Large intestine (tissue), 3 donors: ENCODE data around the gene ATP10A. TPM values are rescaled to one million over a fixed set of nuclear protein-coding genes. Genes with fewer than 3 reads are reported as not detected.
"Not testable (repeated sequence)": the region's sequence is repeated elsewhere in the genome, so short reads cannot be mapped to it uniquely, and the experiment has no call there.

ENCODE experiments used
- DNase-seq, 2 donors: peaks; one replicate each; pipeline versions ENCODE4 v3.0.0 to v3.0.0-alpha.2; 2013
- H3K27ac ChIP-seq: one replicate; pipeline ENCODE4 v1.5.1; 2013; ENCODE audit warnings: low read length
- H3K27me3 ChIP-seq: 2 replicates; pipeline ENCODE4 v1.6.1; 2013; ENCODE audit warnings: low read length; ENCODE audit not compliant: control insufficient read depth, insufficient read depth
- H3K36me3 ChIP-seq: 2 replicates; pipeline ENCODE4 v1.6.1; 2013; ENCODE audit warnings: low read length; ENCODE audit not compliant: control insufficient read depth, insufficient read depth
- H3K4me1 ChIP-seq: one replicate; pipeline ENCODE4 v1.6.1; 2013; ENCODE audit warnings: low read length; ENCODE audit not compliant: control insufficient read depth, insufficient read depth
- H3K4me3 ChIP-seq: one replicate; pipeline ENCODE4 v1.5.1; 2013; ENCODE audit warnings: low read length
- H3K9me3 ChIP-seq: one replicate; pipeline ENCODE4 v1.6.1; 2013; ENCODE audit warnings: mild to moderate bottlenecking, low read depth, low read length, moderate library complexity; ENCODE audit not compliant: control insufficient read depth
- WGBS: methylation state at CpG from one replicate; pipeline ENCODE4 v1.1.5; 2013; ENCODE audit warnings: low lambda C conversion rate; ENCODE audit not compliant: insufficient coverage; 5-methylcytosine and 5-hydroxymethylcytosine counted together
- polyA plus RNA-seq: library from polyadenylated mRNA; unstranded; fragments of 120-200 nt; gene quantifications from one replicate; pipeline ENCODE4 v1.2.1, GENCODE V29; 2013

The ATP10A gene
- polyA plus RNA-seq, 1 donor, result 2.2 TPM

- H3K27ac ChIP-seq, result no peak overlapping the region
- H3K4me1 ChIP-seq, result no peaks in the 10 kb centered on the region
- no CpG with 5 or more reads among the region's 13 CpGs for WGBS
- no peaks in the 10 kb centered on the region for H3K36me3 ChIP-seq
- no peak for DNase-seq
- peaks cover 25% of the 10 kb centered on the region for H3K27me3 ChIP-seq
- H3K9me3 ChIP-seq, result peaks cover 5% of the 10 kb centered on the region
- no peak overlapping the region for H3K4me3 ChIP-seq
These were observed 4.0 kb downstream of the ATP10A start for GRCh38 chr15:25858952-25859760.

DNA sequence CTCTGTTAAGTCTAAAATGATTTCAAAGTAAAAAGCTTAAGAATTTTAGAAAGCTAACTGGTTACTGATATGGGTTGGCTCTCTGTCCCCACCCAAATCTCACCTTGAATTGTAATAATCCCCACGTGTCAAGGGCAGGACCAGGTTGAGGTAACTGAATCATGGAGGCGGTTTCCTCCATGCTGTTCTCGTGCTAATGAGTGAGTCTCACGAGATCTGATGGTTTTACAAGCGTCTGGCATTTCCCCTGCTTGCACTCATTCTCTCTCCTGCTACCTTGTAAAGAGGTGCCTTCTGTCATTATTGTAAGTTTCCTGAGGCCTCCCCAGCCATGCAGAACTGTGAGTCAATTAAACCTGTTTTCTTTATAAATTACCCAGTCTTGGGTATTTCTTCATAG is 7.1 kb downstream of the ATP10A start:
- not testable (repeated sequence) for H3K9me3 ChIP-seq, H3K4me3 ChIP-seq, H3K27me3 ChIP-seq, DNase-seq, H3K4me1 ChIP-seq, H3K27ac ChIP-seq, H3K36me3 ChIP-seq
- no CpG with 5 or more reads among the region's 5 CpGs for WGBS

- Histone ChIP-seq H3K36me3 (no peaks in the 10 kb centered on the region), H3K4me1 (peaks cover 5% of the 10 kb centered on the region), H3K27ac (no peak overlapping the region), H3K27me3 (no peaks in the 10 kb centered on the region), H3K4me3 (no peak overlapping the region), H3K9me3 (no peaks in the 10 kb centered on the region)
- 60% methylated on average over 2 of the region's 4 CpGs for WGBS
- DNase-seq, result no peak
These were observed 10.2 kb downstream of the ATP10A start for GRCh38 chr15:25852661-25853524.

- Histone ChIP-seq H3K9me3 (no peaks in the 10 kb centered on the region), H3K4me1 (peaks cover 5% of the 10 kb centered on the region), H3K4me3 (no peak overlapping the region), H3K27ac (no peak overlapping the region), H3K27me3 (no peaks in the 10 kb centered on the region), H3K36me3 (no peaks in the 10 kb centered on the region)
- DNase-seq, result no peak
These were observed 11.1 kb downstream of the ATP10A start for GRCh38 chr15:25852027-25852426.

- peak overlapping the region; percentile 40 for H3K27ac ChIP-seq
- H3K36me3 ChIP-seq, result no peaks in the 10 kb centered on the region
- DNase-seq, result peak; percentile 40 to 68
- H3K4me1 ChIP-seq, result peaks cover 5% of the 10 kb centered on the region
- H3K9me3 ChIP-seq, result no peaks in the 10 kb centered on the region
- H3K4me3 ChIP-seq, result peak overlapping the region; percentile 34
- WGBS, result no CpG with 5 or more reads among the region's 36 CpGs
- no peaks in the 10 kb centered on the region for H3K27me3 ChIP-seq
These were observed 12.7 kb downstream of the ATP10A start for GRCh38 chr15:25850154-25851111.

GRCh38 chr15:25849157-25849921 is 13.8 kb downstream of the ATP10A start:
- WGBS, result no CpG with 5 or more reads among the region's 11 CpGs
- Histone ChIP-seq H3K4me3 (no peak overlapping the region), H3K9me3 (no peaks in the 10 kb centered on the region), H3K27me3 (no peaks in the 10 kb centered on the region), H3K4me1 (peaks cover 5% of the 10 kb centered on the region), H3K36me3 (no peaks in the 10 kb centered on the region), H3K27ac (peak overlapping the region; percentile 0)
- DNase-seq, result peak; percentile 46 to 78

- H3K9me3 ChIP-seq, result no peaks in the 10 kb centered on the region
- WGBS, result no CpG with 5 or more reads among the region's 5 CpGs
- no peaks in the 10 kb centered on the region for H3K36me3 ChIP-seq
- DNase-seq, result no peak
- peaks cover 5% of the 10 kb centered on the region for H3K4me1 ChIP-seq
- no peak overlapping the region for H3K4me3 ChIP-seq
- H3K27ac ChIP-seq, result peak overlapping the region; percentile 0
- H3K27me3 ChIP-seq, result no peaks in the 10 kb centered on the region
These were observed 14.4 kb downstream of the ATP10A start for GRCh38 chr15:25848784-25849156.

GRCh38 chr15:25848325-25848724 is 14.8 kb downstream of the ATP10A start:
- Histone ChIP-seq H3K4me1 (peaks cover 5% of the 10 kb centered on the region), H3K27me3 (no peaks in the 10 kb centered on the region), H3K36me3 (no peaks in the 10 kb centered on the region), H3K9me3 (no peaks in the 10 kb centered on the region), H3K27ac (no peak overlapping the region), H3K4me3 (no peak overlapping the region)
- WGBS, result no CpG with 5 or more reads among the region's 8 CpGs
- no peak for DNase-seq

DNA sequence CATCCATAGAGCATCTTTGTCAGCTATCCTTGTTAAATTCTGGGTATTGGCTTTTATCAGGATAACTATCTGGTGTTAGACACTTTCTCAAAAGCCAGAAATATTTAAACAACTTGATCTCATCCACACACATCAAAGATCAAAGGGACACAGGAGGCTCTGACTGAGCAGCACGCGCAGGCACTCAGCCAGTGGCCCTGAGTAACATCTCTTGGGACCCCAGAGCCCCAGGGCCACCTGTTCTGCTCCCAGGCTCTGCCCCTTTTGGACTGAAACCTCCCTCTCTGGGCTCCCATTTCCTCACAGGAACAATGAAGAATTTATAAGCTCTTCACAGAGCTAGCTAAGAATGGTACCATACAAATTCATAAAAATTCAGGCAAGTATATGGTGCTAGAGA is 16.1 kb downstream of the ATP10A start:
- Histone ChIP-seq H3K27me3 (no peaks in the 10 kb centered on the region), H3K27ac (no peak overlapping the region), H3K4me3 (no peak overlapping the region), H3K9me3 (no peaks in the 10 kb centered on the region), H3K4me1 (peaks cover 5% of the 10 kb centered on the region), H3K36me3 (no peaks in the 10 kb centered on the region)
- no peak for DNase-seq
- no CpG with 5 or more reads among the region's 2 CpGs for WGBS
